Endometrial microvascular endothelial cells (primary cell): Measurements from ENCODE around the gene STPG3. TPM values are rescaled to one million over a fixed set of nuclear protein-coding genes. Genes with fewer than 3 reads are reported as not detected.
"Not testable (repeated sequence)": the region's sequence is repeated elsewhere in the genome, so short reads cannot be mapped to it uniquely, and the experiment has no call there.

Experiments
- in situ Hi-C: cut with HindIII; loops from 2 replicates; pipeline ENCODE4 v1.10.0; 2017; ENCODE audit warnings: low sequenced_read_pairs, low pct_unique_long_range_greater_than_20kb; ENCODE audit errors: inconsistent ontology term
- total RNA-seq: library from RNA; depleted of rRNA; stranded (reverse); fragments of >200 nt; gene quantifications from one replicate; pipeline ENCODE4 v1.2.3, GENCODE V29; 2015; ENCODE audit errors: inconsistent ontology term

Gene STPG3
- total RNA-seq, 1 donor from 2014 or later = not detected

GRCh38 chr9:137231372-137232039 is 19.6 kb upstream of the STPG3 start:
- in situ Hi-C loops = no loop called here

- in situ Hi-C loops = no loop called here
These were observed 19.0 kb upstream of the STPG3 start for GRCh38 chr9:137232101-137232500.

- in situ Hi-C loops = no loop called here
These were observed 18.6 kb upstream of the STPG3 start for GRCh38 chr9:137232510-137232909.

GRCh38 chr9:137233143-137233980 is 17.7 kb upstream of the STPG3 start:
- in situ Hi-C loops = no loop called here

- in situ Hi-C loops = no loop called here
These were observed 16.9 kb upstream of the STPG3 start for GRCh38 chr9:137234055-137234697.

GRCh38 chr9:137234758-137235423 is 16.2 kb upstream of the STPG3 start:
- in situ Hi-C loops = no loop called here

- in situ Hi-C loops = no loop called here
These were observed 15.5 kb upstream of the STPG3 start for GRCh38 chr9:137235424-137236237.

- in situ Hi-C loops = no loop called here
These were observed 14.7 kb upstream of the STPG3 start for GRCh38 chr9:137236238-137236935.

GRCh38 chr9:137236936-137237421 is 14.1 kb upstream of the STPG3 start:
- in situ Hi-C loops = no loop called here

- in situ Hi-C loops = no loop called here
These were observed 13.0 kb upstream of the STPG3 start for GRCh38 chr9:137237759-137238726.

- in situ Hi-C loops = not testable (repeated sequence)
These were observed 11.4 kb upstream of the STPG3 start for GRCh38 chr9:137239541-137240200.

- in situ Hi-C loops = no loop called here
These were observed 10.7 kb upstream of the STPG3 start for GRCh38 chr9:137240318-137240840.

- in situ Hi-C loops = no loop called here
These were observed 10.1 kb upstream of the STPG3 start, which contains the start of gene TUBB4B for GRCh38 chr9:137240841-137241489. TUBB4B (plus strand) TSS chr9:137241287; CDS start chr9:137241361, 74 bp downstream.

- in situ Hi-C loops = no loop called here
These were observed 9.4 kb upstream of the STPG3 start for GRCh38 chr9:137241490-137242268.
